ENCODE results near the gene FMO2.
"Not testable (repeated sequence)": the region's sequence is repeated elsewhere in the genome, so short reads cannot be mapped to it uniquely, and the experiment has no call there.

Gene FMO2

GRCh38 chr1:171219346-171220080, 34.4 kb downstream of the FMO2 start:
- DNase-seq (ENCODE audit: low spot score) = no peak

GRCh38 chr1:171220081-171220420, 35.0 kb downstream of the FMO2 start:
- DNase-seq (ENCODE audit: low spot score) = no peak

- DNase-seq (ENCODE audit: low spot score) = no peak
Observed at GRCh38 chr1:171220581-171221054, 35.5 kb downstream of the FMO2 start.

GRCh38 chr1:171221665-171222591, 36.8 kb downstream of the FMO2 start:
- DNase-seq (ENCODE audit: low spot score) = no peak

- DNase-seq (ENCODE audit: low spot score) = no peak
Observed at GRCh38 chr1:171222936-171223335, 37.8 kb downstream of the FMO2 start.

- DNase-seq (ENCODE audit: low spot score) = not testable (repeated sequence)
Observed at GRCh38 chr1:171224257-171224656, 39.2 kb downstream of the FMO2 start.

- DNase-seq (ENCODE audit: low spot score) = peak; percentile 63
Observed at GRCh38 chr1:171226747-171227370, 41.8 kb downstream of the FMO2 start.

GRCh38 chr1:171231326-171231725, 46.2 kb downstream of the FMO2 start:
- DNase-seq (ENCODE audit: low spot score) = no peak

GRCh38 chr1:171233183-171233582, 48.1 kb downstream of the FMO2 start:
- no peak for DNase-seq (ENCODE audit: low spot score)

GRCh38 chr1:171236231-171236630, 51.1 kb downstream of the FMO2 start:
- not testable (repeated sequence) for DNase-seq (ENCODE audit: low spot score)

- no peak for DNase-seq (ENCODE audit: low spot score)
Observed at GRCh38 chr1:171243878-171244277, 58.8 kb downstream of the FMO2 start.

GRCh38 chr1:171245458-171246064, 60.5 kb downstream of the FMO2 start:
- peak; percentile 48 for DNase-seq (ENCODE audit: low spot score)

GRCh38 chr1:171247501-171247900, 62.4 kb downstream of the FMO2 start:
- DNase-seq (ENCODE audit: low spot score) = no peak

GRCh38 chr1:171248302-171248701, 63.2 kb downstream of the FMO2 start, which contains the start of gene FMO1:
TSS of gene FMO1 (plus strand) at chr1:171248494. CDS start at chr1:171258088, 9,594 bp downstream.
- DNase-seq (ENCODE audit: low spot score) = no peak

GRCh38 chr1:171248841-171249240, 63.7 kb downstream of the FMO2 start:
- DNase-seq (ENCODE audit: low spot score) = no peak

GRCh38 chr1:171250263-171250662, 65.2 kb downstream of the FMO2 start:
- no peak for DNase-seq (ENCODE audit: low spot score)

- DNase-seq (ENCODE audit: low spot score) = peak; percentile 42
Observed at GRCh38 chr1:171251042-171251951, 66.2 kb downstream of the FMO2 start.

- DNase-seq (ENCODE audit: low spot score) = no peak
Observed at GRCh38 chr1:171251952-171252300, 66.8 kb downstream of the FMO2 start.

GRCh38 chr1:171252482-171252881, 67.4 kb downstream of the FMO2 start:
- DNase-seq (ENCODE audit: low spot score) = no peak

GRCh38 chr1:171254859-171255258, 69.8 kb downstream of the FMO2 start:
- DNase-seq (ENCODE audit: low spot score) = no peak

All from LoVo (cell line).